Osteocyte (in vitro differentiated cells): ENCODE data around the gene OR1L8. TPM values are rescaled to one million over a fixed set of nuclear protein-coding genes. Genes with fewer than 3 reads are reported as not detected.

ENCODE experiments used
- DNase-seq: peaks from one replicate; pipeline ENCODE4 v3.0.0; 2021; ENCODE audit warnings: mixed read lengths; ENCODE audit not compliant: unreplicated experiment; ENCODE audit errors: extremely low spot score
- H3K27ac Mint-ChIP-seq: one replicate; pipeline ENCODE4 v1.8.0; 2021; ENCODE audit warnings: mild to moderate bottlenecking, mixed read lengths; ENCODE audit not compliant: unreplicated experiment
- H3K27me3 Mint-ChIP-seq: one replicate; pipeline ENCODE4 v1.8.0; 2021; ENCODE audit warnings: mixed read lengths; ENCODE audit not compliant: unreplicated experiment
- H3K36me3 Mint-ChIP-seq: one replicate; pipeline ENCODE4 v1.8.0; 2021; ENCODE audit warnings: mixed read lengths; ENCODE audit not compliant: unreplicated experiment
- H3K4me1 Mint-ChIP-seq: one replicate; pipeline ENCODE4 v1.8.0; 2021; ENCODE audit warnings: mixed read lengths; ENCODE audit not compliant: unreplicated experiment
- H3K4me3 Mint-ChIP-seq: one replicate; pipeline ENCODE4 v1.8.0; 2021; ENCODE audit warnings: mild to moderate bottlenecking, moderate library complexity, mixed read lengths; ENCODE audit not compliant: unreplicated experiment
- H3K9me3 Mint-ChIP-seq: one replicate; pipeline ENCODE4 v1.8.0; 2021; ENCODE audit warnings: mixed read lengths; ENCODE audit not compliant: unreplicated experiment
- CTCF ChIP-seq: fragments of 200-600 bp; sonication (generic); IDR thresholded peaks from 2 replicates; pipeline ENCODE4 v1.5.0; 2021; ENCODE audit warnings: antibody characterized with exemption, mild to moderate bottlenecking, moderate library complexity
- total RNA-seq: library from RNA; stranded (reverse); gene quantifications from 2 replicates; pipeline ENCODE4 v1.2.1, GENCODE V29; 2021

The OR1L8 gene
- total RNA-seq, 1 donor from 2014 or later: not detected

- no peaks in the 10 kb centered on the region for H3K9me3 Mint-ChIP-seq
- H3K4me3 Mint-ChIP-seq: no peak overlapping the region
- H3K27ac Mint-ChIP-seq: no peak overlapping the region
- TF ChIP-seq CTCF: no peak
- no peaks in the 10 kb centered on the region for H3K4me1 Mint-ChIP-seq
- no peaks in the 10 kb centered on the region for H3K36me3 Mint-ChIP-seq
- H3K27me3 Mint-ChIP-seq: peaks cover 2% of the 10 kb centered on the region
- no peak for DNase-seq
Measured at GRCh38 chr9:122580360-122580759, 2.8 kb downstream of the OR1L8 start.

GRCh38 chr9:122579874-122580273, 3.3 kb downstream of the OR1L8 start:
- Mint-ChIP-seq H3K9me3 (no peaks in the 10 kb centered on the region), H3K4me3 (no peak overlapping the region), H3K27me3 (peaks cover 3% of the 10 kb centered on the region), H3K36me3 (no peaks in the 10 kb centered on the region), H3K27ac (no peak overlapping the region), H3K4me1 (no peaks in the 10 kb centered on the region)
- TF ChIP-seq CTCF: no peak
- no peak for DNase-seq

- Mint-ChIP-seq H3K36me3 (no peaks in the 10 kb centered on the region), H3K4me3 (no peak overlapping the region), H3K27ac (no peak overlapping the region), H3K27me3 (peaks cover 16% of the 10 kb centered on the region), H3K4me1 (no peaks in the 10 kb centered on the region), H3K9me3 (no peaks in the 10 kb centered on the region)
- no peak for TF ChIP-seq CTCF
- DNase-seq: no peak
Measured at GRCh38 chr9:122572456-122572855, 10.7 kb downstream of the OR1L8 start.

- no peak for TF ChIP-seq CTCF
- Mint-ChIP-seq H3K27ac (no peak overlapping the region), H3K4me1 (no peaks in the 10 kb centered on the region), H3K27me3 (no peaks in the 10 kb centered on the region), H3K9me3 (peaks cover 10% of the 10 kb centered on the region), H3K36me3 (no peaks in the 10 kb centered on the region), H3K4me3 (no peak overlapping the region)
- DNase-seq: no peak
Measured at GRCh38 chr9:122567901-122568300, 15.3 kb downstream of the OR1L8 start.

GRCh38 chr9:122562134-122562760, 20.9 kb downstream of the OR1L8 start:
- peaks cover 14% of the 10 kb centered on the region for H3K9me3 Mint-ChIP-seq
- H3K27ac Mint-ChIP-seq: no peak overlapping the region
- no peak overlapping the region for H3K4me3 Mint-ChIP-seq

More at GRCh38 chr9:122562134-122562760, 20.9 kb downstream of the OR1L8 start:
- H3K27me3 Mint-ChIP-seq: peaks cover 9% of the 10 kb centered on the region
- H3K4me1 Mint-ChIP-seq: no peaks in the 10 kb centered on the region
- no peaks in the 10 kb centered on the region for H3K36me3 Mint-ChIP-seq
- no peak for TF ChIP-seq CTCF
- no peak for DNase-seq
